Vagina (tissue), 2 donors: ENCODE data around the gene NRAP.

Source experiments
- CTCF ChIP-seq, 3 experiments: fragments of 450-650 bp in 2 of 3; fragments of 200-600 bp in 1 of 3; sonication (generic) in 1 of 3; IDR thresholded peaks; one replicate each; pipeline ENCODE4 v1.5.1; 2017 to 2019; ENCODE audit warnings: antibody characterized with exemption in 3 of 3, mild to moderate bottlenecking in 2 of 3, moderate library complexity in 2 of 3
- POLR2A ChIP-seq, 2 donors: fragments of 450-650 bp; IDR thresholded peaks; one replicate each; pipeline ENCODE4 v1.6.1; 2017; ENCODE audit warnings: antibody characterized with exemption in 2 of 2, mild to moderate bottlenecking in 2 of 2, moderate library complexity in 2 of 2
- POLR2AphosphoS5 ChIP-seq, 2 donors: sonication (generic); formaldehyde crosslinking; IDR thresholded peaks; one replicate each; pipeline ENCODE4 v1.9.0; 2017; ENCODE audit warnings: antibody characterized with exemption in 2 of 2, mild to moderate bottlenecking in 2 of 2, low read depth in 1 of 2; ENCODE audit not compliant: insufficient read depth in 1 of 2

DNA sequence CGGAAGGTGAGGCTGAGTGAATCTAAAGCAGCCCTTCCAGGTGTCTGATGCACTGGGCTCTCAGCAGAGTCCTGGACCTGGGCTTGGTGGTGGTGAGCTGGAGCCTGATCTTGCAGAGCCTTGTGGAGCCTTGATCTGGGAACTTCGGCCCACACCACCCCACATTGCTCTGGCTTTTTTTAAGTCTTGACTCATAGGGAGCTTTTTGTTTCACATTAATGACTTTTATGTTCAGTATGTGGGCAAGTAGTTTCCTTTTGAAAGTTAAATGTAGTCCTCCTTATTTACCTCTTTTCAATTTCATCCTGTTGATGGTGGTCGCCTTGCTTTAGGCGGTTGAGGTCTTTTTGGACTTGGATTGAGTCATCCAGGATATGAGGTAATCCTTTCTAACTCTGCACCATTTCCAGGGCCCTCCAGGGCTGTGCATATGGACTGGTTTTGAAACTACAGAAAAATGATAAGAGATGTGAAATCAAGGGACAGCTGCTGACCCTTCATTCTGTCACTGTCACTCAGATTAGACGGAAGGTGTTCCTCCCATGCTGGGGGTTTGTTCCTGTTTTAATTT lies 2.9 kb upstream of the NRAP start:
- TF ChIP-seq CTCF (IDR thresholded peaks at IDR 0.05): no peak
- no peak for TF ChIP-seq POLR2A (IDR thresholded peaks at IDR 0.05)
- no peak for TF ChIP-seq POLR2AphosphoS5 (IDR thresholded peaks at IDR 0.05; ENCODE audit: insufficient read depth in 1 of 2, low read depth in 1 of 2)
